HG03558 (cell line): ENCODE results near the gene GAPVD1.
"Not testable (repeated sequence)": the region's sequence is repeated elsewhere in the genome, so short reads cannot be mapped to it uniquely, and the experiment has no call there.

Source experiments
- ATAC-seq: cut with Tn5 transposase; IDR thresholded peaks from one replicate; pipeline ENCODE4 v1.9.1; 2021; ENCODE audit warnings: moderate number of reproducible peaks; ENCODE audit not compliant: unreplicated experiment; ENCODE audit errors: extremely low read depth

The GAPVD1 gene

GRCh38 chr9:125243792-125244260 lies 17.8 kb upstream of the GAPVD1 start:
- ATAC-seq, result no peak

GRCh38 chr9:125246261-125246667 lies 15.4 kb upstream of the GAPVD1 start:
- ATAC-seq, result no peak

GRCh38 chr9:125254231-125254630 lies 7.4 kb upstream of the GAPVD1 start:
- no peak for ATAC-seq

GRCh38 chr9:125255781-125256391 lies 5.7 kb upstream of the GAPVD1 start:
- ATAC-seq, result no peak

GRCh38 chr9:125258160-125258785 lies 3.4 kb upstream of the GAPVD1 start:
- no peak for ATAC-seq

GRCh38 chr9:125258832-125259534 lies 2.6 kb upstream of the GAPVD1 start:
- ATAC-seq, result no peak

- no peak for ATAC-seq
These were observed 1.1 kb upstream of the GAPVD1 start for GRCh38 chr9:125260561-125260960.

GRCh38 chr9:125262294-125262991 lies 817 bp downstream of the GAPVD1 start:
- ATAC-seq, result no peak

- ATAC-seq, result not testable (repeated sequence)
These were observed 2.4 kb downstream of the GAPVD1 start for GRCh38 chr9:125264068-125264467.

- ATAC-seq, result no peak
These were observed 6.9 kb downstream of the GAPVD1 start for GRCh38 chr9:125268394-125269013.

- ATAC-seq, result no peak
These were observed 7.4 kb downstream of the GAPVD1 start for GRCh38 chr9:125269014-125269397.

- no peak for ATAC-seq
These were observed 9.5 kb downstream of the GAPVD1 start for GRCh38 chr9:125271081-125271480.

GRCh38 chr9:125272697-125273096 lies 11.1 kb downstream of the GAPVD1 start:
- no peak for ATAC-seq

- ATAC-seq, result no peak
These were observed 15.1 kb downstream of the GAPVD1 start for GRCh38 chr9:125276771-125277170.

GRCh38 chr9:125277411-125277810 lies 15.8 kb downstream of the GAPVD1 start:
- no peak for ATAC-seq

- no peak for ATAC-seq
These were observed 19.3 kb downstream of the GAPVD1 start for GRCh38 chr9:125280945-125281344.

- ATAC-seq, result no peak
These were observed 23.2 kb downstream of the GAPVD1 start for GRCh38 chr9:125284855-125285254.

- ATAC-seq, result not testable (repeated sequence)
These were observed 25.4 kb downstream of the GAPVD1 start for GRCh38 chr9:125286935-125287433.

GRCh38 chr9:125293134-125293533 lies 31.5 kb downstream of the GAPVD1 start:
- no peak for ATAC-seq

GRCh38 chr9:125295657-125296056 lies 34.0 kb downstream of the GAPVD1 start:
- ATAC-seq, result no peak
